GM21786 (cell line): ENCODE results near the gene DTX1.
"Not testable (repeated sequence)": the region's sequence is repeated elsewhere in the genome, so short reads cannot be mapped to it uniquely, and the experiment has no call there.

Source experiments
- ATAC-seq: cut with Tn5 transposase; IDR thresholded peaks from one replicate; pipeline ENCODE4 v1.9.1; 2021; ENCODE audit not compliant: unreplicated experiment

Gene DTX1

DNA sequence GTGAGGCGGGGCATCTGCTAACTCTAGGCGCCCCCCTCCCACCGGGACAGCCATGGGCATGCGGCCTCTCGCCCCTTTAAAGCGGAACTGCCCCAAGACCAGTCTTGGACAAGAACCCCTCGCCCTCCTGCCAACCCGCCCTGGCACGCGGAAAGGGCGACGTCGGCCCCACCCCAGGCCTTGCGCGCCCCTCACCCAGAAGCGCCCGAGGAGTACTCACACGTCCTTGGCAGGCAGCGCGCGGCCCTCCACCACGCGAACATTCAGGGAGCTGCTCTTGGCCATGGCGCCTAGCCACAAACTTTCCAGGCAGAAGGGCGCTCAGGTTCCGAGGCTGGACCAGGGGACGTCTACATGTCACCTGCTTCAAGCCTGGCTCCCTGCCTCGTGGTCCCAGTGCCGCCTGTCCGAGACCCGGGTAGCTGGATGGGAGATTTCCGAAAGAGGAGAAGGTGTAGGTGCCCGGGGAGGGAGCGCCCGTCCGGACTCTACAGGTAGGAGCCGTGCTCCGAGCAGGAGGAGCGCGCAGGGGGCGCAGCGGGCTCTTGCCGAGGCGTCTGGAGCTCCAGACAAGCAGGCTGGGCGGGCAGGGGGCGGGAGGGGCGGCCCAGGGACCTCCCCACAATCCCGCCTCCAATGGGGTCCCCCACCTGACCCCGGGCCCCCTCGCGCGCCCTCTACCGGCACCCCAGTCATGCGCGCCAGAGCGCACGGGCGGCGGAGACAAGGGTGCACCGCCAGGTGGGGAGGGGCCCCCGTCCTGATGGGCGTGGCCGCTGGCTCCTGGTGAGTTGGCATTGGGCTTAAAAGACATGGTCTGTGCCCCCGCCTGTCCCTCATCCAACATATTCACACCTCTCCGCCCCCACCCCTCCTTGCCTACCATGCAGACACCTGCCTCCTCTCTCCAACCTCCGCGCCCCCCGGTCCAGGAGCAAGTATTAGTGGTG is 78.9 kb downstream of the DTX1 start, which contains the start of gene RASAL1:
TSS of gene RASAL1 (minus strand) at position 584 of the 950 bp plus-strand sequence. CDS start at position 285, 299 bp downstream.
- ATAC-seq: no peak

DNA sequence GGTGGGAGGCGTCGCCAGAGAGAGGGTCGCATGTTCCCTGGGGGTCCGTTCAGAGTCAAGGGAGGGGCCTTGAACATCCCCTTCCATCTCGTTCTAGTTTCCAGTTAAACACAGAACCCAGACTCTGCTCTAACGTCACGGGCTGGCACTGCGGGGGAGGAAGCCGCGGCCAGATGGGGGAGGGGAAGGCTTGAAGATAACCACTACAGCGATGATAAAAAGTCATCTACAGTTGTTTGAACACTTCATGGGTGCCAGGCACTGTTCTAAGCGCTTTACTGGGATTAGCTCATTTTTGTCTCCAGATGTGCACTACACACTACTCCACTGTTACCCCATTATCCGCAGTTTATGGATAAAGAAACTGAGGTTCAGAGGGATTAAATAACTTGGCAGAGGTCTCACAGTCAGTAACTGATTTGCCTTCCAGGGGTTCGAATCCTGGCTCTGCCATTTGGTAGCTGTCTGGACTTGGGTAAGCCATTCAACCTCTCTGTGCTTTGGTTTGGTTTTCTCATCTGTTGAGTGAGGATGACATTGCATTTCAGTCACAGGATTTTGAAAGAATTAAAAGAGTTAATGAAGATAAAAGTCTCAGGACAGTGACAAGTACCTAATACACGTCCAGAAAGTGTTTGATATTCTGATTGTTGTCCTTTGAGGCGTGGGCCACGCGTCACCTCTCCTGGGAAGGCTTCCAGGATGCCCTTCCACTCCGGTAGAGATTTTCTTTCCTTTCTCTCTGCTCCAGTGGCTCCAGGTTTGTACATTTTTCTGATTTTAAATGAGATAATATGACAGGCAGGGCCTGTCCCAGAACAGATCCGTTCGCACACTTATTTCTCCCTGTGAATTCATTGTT is 79.8 kb downstream of the DTX1 start:
- no peak for ATAC-seq

DNA sequence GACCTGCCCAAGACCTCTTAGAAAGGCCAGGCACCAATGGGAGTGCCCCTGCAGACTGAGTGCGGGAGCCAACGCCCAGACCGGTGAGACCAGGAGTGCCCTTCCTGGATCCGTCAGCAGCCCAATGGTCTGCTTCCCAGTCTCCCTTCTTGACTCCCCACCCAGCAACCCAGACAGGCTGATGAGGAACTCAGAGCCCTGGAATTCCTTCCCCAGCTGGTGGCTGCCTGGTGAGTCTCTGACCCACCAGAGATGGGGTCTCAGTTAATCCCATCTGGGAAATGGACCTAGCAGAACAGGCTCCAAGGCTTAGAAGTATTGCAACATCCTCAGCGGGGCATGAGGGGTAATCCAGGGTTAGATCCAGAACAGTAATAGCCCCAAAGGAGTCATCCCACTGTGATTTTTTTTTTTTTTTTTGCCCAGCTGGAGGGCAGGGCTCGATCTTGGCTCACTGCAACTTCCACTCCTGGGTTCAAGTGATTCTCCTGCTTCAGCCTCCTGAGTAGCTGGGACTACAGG is 80.5 kb downstream of the DTX1 start:
- ATAC-seq: no peak

DNA sequence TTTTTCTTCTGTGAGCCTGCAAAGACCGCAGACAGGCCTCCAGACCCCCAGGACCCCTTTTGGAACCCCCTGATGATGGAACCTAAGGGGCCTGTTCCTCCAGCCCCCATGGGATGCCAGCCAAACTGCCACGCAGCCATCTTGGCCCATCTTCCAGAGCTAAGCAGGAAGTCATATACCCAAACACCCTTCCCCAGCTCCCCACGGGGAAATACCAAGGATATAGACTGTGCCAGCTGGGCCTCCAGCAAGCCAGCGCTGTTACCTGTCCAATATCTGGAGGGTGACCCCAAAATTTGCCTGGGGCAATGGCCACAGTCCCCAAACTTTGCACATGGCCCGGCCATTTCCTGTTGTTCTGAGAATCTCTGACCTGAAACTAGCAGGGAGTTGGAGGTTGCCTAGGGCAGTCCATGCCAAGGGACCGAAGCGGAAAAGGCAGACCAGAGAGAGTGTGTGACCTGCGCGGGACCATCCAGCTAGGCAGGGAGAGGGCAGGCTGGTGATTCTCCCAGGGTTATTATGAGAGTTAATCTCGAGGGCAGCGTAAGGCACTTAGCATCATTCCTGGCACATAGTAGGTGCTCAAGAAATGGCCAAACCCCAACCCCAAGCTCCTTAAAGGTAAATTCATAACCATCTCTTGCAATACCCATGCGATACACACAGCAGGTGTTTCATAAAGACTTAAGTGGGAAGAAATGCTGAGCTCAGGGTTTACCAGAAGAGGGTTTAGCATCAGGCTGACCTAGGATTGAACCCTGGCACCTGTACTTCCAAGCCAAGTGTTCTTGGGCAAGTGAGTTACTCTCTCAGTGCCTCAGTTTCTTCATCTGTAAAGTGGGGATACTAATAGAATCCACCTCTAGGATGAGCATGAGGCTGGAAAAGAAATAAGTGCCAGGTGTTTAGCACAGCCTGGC is 81.6 kb downstream of the DTX1 start:
- no peak for ATAC-seq

DNA sequence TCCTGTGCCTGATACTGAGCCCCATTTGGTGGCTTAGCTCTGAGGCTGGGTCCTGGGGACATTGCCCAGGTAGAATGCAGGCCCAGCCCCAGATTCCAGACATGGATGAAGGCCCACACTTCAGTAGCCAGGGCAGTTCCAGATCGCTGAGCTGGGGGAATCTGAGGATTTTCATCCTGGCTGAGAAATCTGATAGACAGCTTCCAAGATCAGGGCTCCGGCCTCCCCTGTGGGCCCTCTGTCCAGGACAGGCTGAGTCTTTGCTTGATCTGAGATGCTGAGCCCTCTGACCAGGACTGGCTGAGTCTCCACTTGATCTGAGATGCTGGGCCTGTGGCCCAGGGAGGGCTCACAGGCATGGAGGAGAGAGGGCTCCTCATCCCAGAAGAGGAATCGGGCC is 82.3 kb downstream of the DTX1 start:
- ATAC-seq: no peak

DNA sequence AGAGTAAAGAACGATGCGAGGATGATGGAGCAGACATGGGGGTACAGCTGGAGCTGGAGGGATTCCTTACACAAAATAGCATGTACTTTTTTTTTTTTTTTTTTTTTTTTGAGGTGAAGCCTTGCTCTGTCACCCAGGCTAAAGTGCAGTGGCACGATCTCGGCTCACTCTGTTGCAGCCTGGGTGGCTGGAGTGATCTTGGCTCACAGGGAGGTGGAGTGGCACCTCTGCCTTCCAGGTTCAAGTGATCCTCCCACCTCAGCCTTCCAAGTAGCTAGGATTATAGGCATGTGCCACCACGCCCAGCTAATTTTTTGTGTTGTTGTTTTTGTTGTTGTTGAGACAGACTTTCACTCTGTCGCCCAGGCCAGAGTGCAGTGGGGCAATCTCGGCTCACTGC is 84.2 kb downstream of the DTX1 start:
- no peak for ATAC-seq

DNA sequence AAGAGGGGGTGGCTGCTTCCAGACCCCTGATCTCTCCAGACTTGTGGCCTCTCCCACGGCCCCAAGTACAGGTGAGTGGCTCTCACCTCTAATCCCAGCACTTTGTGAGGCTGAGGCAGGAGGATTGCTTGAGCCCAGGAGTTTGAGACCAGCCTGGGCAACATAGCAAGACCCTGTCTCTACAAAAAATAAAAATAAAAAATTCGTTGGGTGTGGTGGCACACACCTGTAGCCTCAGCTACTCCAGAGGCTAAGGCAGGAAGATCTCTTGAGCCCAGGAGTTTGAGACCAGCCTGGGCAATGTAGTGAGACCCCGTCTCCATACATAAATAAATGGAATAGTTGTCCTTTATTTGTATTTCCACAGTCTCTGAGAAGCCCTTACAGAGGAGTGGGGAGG is 85.2 kb downstream of the DTX1 start:
- ATAC-seq: not testable (repeated sequence)

DNA sequence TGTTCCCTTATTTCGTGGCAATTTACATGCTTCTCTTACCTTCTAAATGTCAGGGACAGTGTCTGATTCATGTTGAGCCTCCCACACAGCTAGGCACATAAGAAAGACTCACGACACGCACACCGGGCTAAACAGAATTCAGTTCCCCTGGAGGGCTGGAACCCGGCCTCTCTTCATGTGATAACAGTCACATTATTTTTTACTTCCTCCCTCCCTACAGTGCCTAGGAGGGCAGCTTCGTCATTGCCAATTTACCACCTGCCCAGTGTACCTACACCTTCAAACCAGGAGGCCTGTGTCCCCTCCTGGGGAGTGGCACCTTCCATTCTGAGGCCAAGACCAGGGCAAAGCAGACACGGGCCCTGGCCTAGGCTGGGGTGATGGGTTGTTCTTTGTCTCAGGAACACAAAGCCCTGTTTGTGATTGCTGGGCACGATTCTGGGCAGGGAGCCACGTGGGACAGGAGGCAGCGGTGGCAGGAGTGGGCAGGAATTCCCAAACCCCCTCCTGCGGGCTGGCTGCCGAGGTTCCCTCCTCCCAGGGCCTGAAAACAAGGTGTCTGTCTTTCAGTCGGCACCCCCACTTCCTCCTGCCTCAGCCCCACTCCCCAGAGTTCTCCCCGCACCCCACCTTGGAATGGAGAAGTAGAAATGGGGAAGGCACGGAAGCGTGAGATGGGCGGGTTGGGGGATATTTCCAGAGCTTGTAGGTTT is 85.8 kb downstream of the DTX1 start:
- no peak for ATAC-seq

DNA sequence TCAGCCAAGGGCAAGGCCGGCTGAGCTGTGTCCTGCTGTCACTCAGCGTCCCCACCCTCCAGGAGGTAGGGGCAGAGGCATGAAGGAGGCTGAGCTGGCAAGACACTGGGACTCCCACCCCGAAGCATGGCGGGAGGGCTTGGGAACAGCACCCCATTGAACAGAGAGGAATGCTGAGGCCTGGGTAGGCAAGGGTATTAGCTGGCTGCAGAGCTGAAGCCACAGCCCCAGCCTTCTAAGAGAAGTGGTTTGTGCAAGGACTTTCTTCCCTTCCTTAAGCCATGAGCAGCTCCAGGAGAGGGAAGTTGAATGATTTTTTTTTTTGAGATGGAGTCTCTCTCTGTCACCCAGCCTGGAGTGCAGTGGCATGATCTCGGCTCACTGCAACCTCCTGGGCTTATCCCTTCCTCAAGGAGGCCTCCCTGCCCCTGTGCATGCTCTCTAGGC is 86.4 kb downstream of the DTX1 start:
- no peak for ATAC-seq

DNA sequence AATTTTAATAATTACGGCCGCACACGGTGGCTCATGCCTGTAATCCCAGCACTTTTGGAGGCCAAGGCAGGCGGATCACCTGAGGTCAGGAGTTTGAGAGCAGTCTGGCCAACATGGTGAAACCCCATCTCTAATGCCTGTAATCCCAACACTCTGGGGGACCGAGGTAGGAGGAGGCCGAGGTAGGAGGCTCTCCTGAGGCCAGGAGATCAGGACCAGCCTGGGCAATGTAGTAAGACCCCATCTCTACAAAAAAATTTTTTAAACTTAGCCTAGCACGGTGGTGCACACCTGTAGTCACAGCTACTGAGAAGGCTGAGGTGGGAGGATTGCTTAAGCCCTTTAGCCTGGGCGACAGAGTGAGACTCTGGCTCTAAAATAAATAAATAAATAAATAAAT is 87.4 kb downstream of the DTX1 start:
- ATAC-seq: no peak

DNA sequence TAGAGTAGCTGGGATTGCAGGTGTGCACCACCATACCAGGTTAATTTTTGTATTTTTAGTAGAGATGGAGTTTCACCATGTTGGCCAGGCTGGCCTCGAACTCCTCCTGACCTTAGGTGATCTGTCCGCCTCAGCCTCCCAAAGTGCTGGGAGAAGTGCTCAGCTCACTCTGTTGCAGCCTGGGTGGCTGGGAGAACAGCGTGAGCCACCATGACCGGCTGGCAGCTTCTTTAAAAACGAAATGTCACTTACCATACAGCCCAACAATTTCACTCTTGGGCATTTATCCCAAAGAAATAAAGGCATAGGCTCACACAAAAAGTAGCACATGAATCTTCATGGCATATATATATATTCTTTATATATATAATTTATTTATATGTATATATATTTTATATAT is 88.3 kb downstream of the DTX1 start:
- ATAC-seq: no peak

DNA sequence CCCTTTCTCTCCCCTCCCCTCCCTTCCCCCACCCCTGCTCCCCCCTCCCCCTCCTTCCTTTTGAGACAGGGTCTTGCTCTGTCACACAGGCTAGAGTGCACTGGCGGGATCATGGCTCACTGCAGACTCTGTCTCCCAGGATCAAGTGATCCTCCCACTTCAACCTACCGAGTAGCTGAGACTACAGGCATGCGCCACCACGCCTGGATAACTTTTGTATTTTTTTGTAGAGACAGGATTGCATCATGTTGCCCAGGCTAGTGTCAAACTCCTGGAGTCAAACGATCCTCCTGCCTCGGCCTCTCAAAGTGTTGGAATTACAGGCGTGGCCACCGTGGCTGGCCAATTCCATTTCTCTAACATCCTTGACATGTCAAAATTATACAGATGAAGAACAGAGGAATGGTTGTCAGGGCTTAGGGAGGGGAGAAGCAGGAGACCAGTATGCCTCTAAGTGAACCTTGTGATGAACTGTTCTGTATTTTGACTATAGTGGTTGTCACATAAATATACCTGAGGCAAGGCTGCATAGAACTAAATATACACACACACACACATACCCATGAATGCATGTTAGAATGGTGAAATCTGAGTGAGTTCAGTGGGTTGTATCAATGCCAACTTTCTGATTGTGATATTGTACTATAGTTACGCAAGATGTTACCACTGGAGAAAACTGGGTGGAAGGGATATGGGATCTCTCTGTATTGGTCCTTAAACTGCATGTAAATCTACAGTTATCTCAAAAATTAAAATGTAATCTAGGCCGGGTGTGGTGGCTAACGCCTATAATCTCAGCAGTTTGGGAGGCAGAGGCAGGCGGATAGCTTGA is 89.4 kb downstream of the DTX1 start:
- no peak for ATAC-seq

DNA sequence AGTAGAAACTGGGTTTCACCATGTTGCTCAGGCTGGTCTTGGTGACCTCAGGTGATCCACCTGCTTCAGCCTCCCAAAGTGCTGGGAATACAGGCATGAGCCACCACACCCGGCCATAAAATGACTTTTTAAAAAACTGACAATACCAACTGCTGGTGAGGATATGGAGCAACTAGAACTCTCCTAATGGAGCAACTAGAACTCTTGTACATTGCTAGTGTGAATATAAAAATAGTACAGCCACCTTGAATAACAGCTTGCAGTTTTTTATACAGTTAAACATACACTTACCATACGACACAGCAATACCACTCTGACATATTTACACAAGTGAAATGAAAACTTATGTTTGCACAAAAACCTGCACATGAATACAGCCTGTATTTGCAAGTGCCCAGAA is 90.5 kb downstream of the DTX1 start:
- no peak for ATAC-seq
